ENCODE results near the gene STK40. TPM values are rescaled to one million over a fixed set of nuclear protein-coding genes. Genes with fewer than 3 reads are reported as not detected.
A peak's percentile ranks its signal among the peaks of the same experiment; 100 is the strongest.

Gene STK40, protein sequence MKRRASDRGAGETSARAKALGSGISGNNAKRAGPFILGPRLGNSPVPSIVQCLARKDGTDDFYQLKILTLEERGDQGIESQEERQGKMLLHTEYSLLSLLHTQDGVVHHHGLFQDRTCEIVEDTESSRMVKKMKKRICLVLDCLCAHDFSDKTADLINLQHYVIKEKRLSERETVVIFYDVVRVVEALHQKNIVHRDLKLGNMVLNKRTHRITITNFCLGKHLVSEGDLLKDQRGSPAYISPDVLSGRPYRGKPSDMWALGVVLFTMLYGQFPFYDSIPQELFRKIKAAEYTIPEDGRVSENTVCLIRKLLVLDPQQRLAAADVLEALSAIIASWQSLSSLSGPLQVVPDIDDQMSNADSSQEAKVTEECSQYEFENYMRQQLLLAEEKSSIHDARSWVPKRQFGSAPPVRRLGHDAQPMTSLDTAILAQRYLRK
- total RNA-seq: 16.9 TPM

DNA sequence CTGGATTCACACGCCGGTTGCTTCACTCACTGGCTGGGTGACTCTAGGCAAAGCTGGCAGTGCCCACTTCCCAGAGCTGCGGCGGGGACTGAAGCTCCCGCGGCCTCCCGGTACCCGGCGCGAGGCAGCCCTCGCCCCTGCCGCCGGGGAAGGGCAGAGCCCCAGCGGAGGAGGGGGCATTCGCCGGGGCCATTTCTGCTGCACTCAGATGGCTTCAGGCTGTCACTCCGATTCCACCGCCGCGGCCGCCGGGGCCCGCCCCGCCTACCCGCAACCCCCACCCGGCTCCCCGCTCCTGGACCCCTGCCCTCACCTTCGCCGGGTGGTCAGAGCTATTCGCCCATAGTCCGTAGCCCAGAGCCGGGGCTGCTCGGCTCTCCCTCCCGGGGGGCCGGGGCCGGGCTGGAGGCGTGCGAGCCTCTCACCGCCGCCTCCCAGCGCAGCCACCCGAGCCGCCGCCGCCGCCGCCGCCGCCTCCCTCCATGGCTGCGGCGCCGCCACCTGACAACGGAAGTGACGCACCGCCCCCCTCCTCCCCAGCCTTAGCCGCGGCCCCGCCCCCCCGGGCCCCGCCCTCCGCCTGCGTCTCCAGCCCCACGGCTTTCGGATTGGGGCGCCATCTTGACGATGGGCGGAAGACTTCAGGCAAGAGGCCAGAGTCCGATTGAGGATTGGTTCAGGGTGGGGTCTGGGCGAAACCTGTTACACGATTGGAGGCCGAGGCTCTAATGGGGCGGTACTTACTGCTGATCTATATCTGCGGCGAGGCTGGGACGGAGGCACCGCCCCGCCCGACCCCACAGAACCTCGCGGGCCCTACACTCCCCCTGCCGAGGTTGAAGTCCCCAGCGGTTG, at the start of gene STK40:
TSS of gene STK40 (minus strand) at position 515 of the 855 bp plus-strand sequence. CDS start 24,592 bp downstream, outside the sequence.
- Histone ChIP-seq H3K27me3 (ENCODE audit: insufficient read depth, low read length) (no peaks in the 10 kb centered on the region), H3K4me3 (ENCODE audit: low read length) (peak within 1 kb of the TSS; percentile 92), H3K9me3 (ENCODE audit: low read depth, low read length) (no peaks in the 10 kb centered on the region), H3K4me1 (ENCODE audit: insufficient read depth, low read length) (peaks cover 76% of the 10 kb centered on the region)

DNA sequence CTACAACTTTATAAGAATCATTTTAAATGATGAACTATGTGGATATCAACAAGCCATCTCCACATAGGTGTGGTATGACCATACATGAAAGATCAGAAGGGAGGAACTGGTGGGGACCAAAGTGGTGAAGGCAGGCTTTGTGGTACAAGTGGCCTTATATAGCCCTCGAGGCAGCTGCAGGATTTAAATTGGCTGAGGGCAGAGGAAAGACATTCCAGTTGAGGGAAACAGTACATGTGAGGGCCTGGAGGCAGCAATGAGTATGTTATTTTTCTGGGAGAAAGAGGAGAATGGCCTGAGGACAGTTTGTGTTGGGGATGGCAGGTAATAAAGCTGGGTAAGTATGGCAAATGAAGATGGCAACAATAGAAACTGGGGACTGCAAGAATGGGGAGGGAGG, 47.4 kb upstream of the STK40 start:
- H3K27me3 ChIP-seq (ENCODE audit: insufficient read depth, low read length): no peaks in the 10 kb centered on the region
- no peak overlapping the region for H3K4me3 ChIP-seq (ENCODE audit: low read length)
- H3K4me1 ChIP-seq (ENCODE audit: insufficient read depth, low read length): no peaks in the 10 kb centered on the region
- no peaks in the 10 kb centered on the region for H3K9me3 ChIP-seq (ENCODE audit: low read depth, low read length)

DNA sequence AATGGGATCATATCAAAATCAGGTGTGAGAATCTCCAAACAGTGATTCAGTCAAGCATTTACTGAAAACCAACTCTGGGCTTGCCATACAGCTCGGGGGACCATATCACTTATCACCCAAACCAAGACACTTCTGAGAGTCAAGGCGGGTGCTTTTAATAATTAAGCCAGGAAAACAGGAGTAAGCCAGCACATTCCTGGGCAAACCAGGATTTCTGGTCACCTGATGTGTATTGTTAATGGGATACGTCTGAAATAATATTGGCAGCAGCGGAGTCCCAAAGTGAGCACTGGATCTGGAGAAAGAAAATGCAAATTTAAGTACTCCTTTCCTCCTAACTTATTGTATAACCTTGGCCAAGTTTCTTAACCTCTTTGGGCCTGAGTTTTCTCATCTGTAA, 46.9 kb upstream of the STK40 start:
- H3K4me3 ChIP-seq (ENCODE audit: low read length): no peak overlapping the region
- H3K4me1 ChIP-seq (ENCODE audit: insufficient read depth, low read length): no peaks in the 10 kb centered on the region
- H3K9me3 ChIP-seq (ENCODE audit: low read depth, low read length): no peaks in the 10 kb centered on the region
- no peaks in the 10 kb centered on the region for H3K27me3 ChIP-seq (ENCODE audit: insufficient read depth, low read length)

DNA sequence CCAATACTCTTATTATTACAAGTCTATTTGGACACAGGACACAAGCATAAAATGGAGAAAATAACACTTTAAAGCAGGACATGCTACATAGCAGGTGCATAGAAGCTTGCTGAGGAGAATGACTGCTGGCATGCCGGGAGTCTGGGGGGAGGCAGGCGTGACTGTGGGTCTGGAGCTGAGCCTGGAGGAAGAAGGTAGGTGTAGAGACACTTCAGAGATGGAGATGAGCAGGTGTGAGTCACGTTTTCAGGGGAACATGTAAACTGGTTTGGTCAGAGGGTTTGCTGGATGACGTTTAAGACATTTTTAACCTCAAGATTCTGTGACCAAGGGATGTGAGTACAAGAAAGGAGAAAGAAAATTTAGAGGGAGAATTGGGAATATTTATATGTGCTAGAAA, 40.1 kb upstream of the STK40 start:
- no peaks in the 10 kb centered on the region for H3K9me3 ChIP-seq (ENCODE audit: low read depth, low read length)
- H3K27me3 ChIP-seq (ENCODE audit: insufficient read depth, low read length): no peaks in the 10 kb centered on the region
- no peak overlapping the region for H3K4me3 ChIP-seq (ENCODE audit: low read length)
- peaks cover 3% of the 10 kb centered on the region for H3K4me1 ChIP-seq (ENCODE audit: insufficient read depth, low read length)

DNA sequence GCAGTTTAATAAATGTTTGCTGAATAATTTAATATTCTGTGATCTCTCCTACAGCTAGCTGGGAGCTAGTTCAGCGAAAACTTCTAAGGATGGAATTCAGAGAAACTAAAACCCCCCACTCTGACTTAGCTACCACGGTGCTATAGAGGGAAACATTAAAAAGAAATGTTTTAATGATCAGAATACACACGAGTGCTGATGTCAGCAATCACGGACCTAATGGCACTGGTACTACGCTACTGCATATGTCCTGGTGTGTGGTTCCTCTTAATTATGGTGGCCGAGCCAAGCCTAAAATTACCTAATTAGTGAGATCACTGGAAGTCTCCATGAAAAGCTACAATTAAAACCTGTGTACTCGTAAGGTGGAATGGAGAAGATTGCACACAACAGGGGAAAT, 35.9 kb upstream of the STK40 start:
- no peaks in the 10 kb centered on the region for H3K27me3 ChIP-seq (ENCODE audit: insufficient read depth, low read length)
- no peaks in the 10 kb centered on the region for H3K9me3 ChIP-seq (ENCODE audit: low read depth, low read length)
- peaks cover 20% of the 10 kb centered on the region for H3K4me1 ChIP-seq (ENCODE audit: insufficient read depth, low read length)
- no peak overlapping the region for H3K4me3 ChIP-seq (ENCODE audit: low read length)

DNA sequence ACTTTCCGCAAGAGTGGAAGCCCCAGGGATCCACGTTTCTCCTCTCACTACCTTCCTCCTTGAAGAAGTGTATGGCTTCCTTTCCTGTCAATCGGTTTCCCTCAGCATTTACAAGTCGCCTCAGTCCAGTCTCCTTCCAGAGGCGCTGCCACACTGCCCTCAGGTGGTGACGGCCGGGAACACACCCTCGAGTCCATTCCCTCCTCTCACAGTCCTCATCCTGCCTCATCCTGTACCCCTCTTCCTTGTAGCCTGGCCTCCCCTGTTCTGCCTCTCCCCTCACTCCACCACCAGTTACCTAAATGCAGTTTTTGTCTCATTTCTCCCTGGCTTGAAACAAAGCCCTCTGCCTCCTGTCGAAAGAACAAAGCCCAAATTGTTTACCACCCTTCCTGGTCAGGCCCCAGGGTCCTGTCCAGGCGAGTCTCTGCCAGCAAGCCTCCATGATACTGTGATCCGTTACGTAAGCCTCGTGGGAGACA, 35.2 kb upstream of the STK40 start:
- no peaks in the 10 kb centered on the region for H3K27me3 ChIP-seq (ENCODE audit: insufficient read depth, low read length)
- no peaks in the 10 kb centered on the region for H3K9me3 ChIP-seq (ENCODE audit: low read depth, low read length)
- H3K4me1 ChIP-seq (ENCODE audit: insufficient read depth, low read length): peaks cover 20% of the 10 kb centered on the region
- H3K4me3 ChIP-seq (ENCODE audit: low read length): no peak overlapping the region

DNA sequence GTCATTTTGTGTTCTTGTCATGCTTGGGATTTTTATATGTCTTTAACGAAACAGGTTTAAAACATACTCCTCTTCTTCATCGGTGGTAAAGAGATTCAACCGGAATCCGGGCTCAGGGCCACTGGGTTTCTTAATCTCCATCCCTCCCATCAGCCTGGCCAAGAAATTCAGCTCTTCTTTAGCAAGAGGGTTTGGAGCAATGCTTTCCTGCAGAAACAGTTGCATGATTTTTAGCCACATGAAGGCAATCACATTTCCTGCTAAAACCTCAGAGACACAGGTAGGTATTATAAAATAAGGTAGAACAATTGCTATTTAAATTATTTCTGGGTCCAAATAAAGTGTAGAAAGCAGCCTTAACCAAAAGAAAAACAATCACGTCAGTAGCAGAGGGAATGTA, 34.7 kb upstream of the STK40 start:
- Histone ChIP-seq H3K9me3 (ENCODE audit: low read depth, low read length) (no peaks in the 10 kb centered on the region), H3K27me3 (ENCODE audit: insufficient read depth, low read length) (no peaks in the 10 kb centered on the region), H3K4me1 (ENCODE audit: insufficient read depth, low read length) (peaks cover 20% of the 10 kb centered on the region), H3K4me3 (ENCODE audit: low read length) (no peak overlapping the region)

DNA sequence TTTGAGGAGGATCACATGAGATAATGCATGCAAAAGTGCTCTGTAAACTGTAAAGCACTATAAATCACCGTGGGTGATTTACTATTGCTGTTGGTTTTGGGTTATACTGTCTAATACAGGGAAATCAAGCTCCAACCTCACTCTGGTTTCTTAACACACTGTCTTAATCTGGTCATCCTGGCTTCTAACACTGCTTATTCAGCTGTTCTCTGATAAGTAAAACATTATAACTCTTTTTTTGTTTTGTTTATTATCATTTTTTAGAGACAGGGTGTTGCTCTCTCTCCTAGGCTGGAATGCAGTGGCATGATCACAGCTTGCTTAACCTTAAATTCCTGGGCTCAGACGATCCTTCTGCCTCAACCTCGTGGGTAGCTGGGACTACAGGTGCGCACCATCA, 33.8 kb upstream of the STK40 start:
- peaks cover 20% of the 10 kb centered on the region for H3K4me1 ChIP-seq (ENCODE audit: insufficient read depth, low read length)
- H3K27me3 ChIP-seq (ENCODE audit: insufficient read depth, low read length): no peaks in the 10 kb centered on the region
- H3K4me3 ChIP-seq (ENCODE audit: low read length): no peak overlapping the region
- H3K9me3 ChIP-seq (ENCODE audit: low read depth, low read length): no peaks in the 10 kb centered on the region

DNA sequence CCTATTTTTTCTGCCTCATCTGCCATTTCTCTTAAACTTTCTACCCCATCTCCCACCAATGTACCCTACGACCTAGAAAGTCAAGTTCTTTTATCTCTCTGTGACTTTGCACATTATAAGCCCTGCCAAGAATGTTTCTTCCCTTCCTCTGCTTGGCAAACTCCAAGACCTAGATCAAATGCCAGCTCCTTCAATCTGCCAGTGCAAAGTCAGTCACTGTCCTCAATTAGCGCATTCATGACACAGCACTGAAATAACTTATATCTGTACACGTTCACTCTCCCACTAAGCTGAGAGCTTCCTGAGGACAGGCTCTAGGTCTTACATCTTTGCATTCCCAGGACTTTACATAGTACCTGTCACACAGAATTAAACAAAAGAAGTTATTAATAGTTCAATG, 33.4 kb upstream of the STK40 start:
- H3K4me3 ChIP-seq (ENCODE audit: low read length): no peak overlapping the region
- H3K27me3 ChIP-seq (ENCODE audit: insufficient read depth, low read length): no peaks in the 10 kb centered on the region
- H3K9me3 ChIP-seq (ENCODE audit: low read depth, low read length): no peaks in the 10 kb centered on the region
- H3K4me1 ChIP-seq (ENCODE audit: insufficient read depth, low read length): peaks cover 20% of the 10 kb centered on the region

DNA sequence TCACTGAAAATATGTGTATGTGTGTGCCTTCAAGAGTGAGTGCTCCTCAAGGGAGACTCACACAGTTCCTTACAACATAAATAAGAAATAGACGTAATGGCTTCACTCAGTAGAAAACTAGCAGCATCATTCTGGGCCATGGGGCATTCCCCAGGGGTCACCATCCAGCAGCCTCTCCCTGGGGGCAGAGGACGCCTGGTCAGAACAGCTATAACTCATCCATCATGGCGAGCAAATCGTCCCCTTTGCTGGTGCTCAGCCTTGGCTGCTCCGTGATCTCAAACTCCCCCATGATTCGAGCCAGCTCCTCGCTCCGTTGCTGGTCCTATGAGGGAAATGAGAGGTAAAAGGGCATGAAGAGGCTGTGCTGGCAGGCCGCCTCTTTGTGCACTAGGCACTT, 32.2 kb upstream of the STK40 start:
- Histone ChIP-seq H3K9me3 (ENCODE audit: low read depth, low read length) (no peaks in the 10 kb centered on the region), H3K27me3 (ENCODE audit: insufficient read depth, low read length) (no peaks in the 10 kb centered on the region), H3K4me3 (ENCODE audit: low read length) (no peak overlapping the region), H3K4me1 (ENCODE audit: insufficient read depth, low read length) (peaks cover 20% of the 10 kb centered on the region)

DNA sequence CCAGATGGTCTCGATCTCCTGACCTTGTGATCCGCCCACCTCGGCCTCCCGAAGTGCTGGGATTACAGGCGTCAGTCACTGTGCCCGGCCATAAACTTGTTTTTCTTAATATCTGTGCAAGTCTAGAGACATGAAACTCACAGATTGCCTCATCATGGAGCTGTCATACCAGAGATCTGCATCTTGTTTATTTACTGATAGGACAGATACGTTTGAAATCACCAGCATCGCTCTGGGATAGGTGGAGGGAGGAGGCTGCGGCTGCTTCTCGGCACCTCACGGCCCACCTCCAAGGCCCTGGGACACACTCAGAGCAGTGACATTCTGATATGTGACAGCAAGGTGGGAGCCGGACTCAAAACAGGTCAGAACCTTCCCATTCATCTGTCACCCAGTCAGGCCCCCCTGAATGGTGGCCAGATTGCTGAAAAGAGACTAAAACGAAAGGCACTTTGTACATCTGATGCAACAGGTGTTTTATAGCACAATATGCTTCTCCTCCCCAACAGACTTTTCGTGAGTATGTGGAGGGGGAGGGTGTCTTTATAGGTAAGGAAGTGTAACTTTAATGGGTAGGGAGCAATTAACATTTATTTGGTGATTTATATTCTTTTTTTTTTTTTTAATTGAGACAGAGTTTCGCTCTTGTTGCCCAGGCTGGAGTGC, 30.1 kb upstream of the STK40 start:
- peaks cover 27% of the 10 kb centered on the region for H3K4me1 ChIP-seq (ENCODE audit: insufficient read depth, low read length)
- H3K9me3 ChIP-seq (ENCODE audit: low read depth, low read length): no peaks in the 10 kb centered on the region
- no peak overlapping the region for H3K4me3 ChIP-seq (ENCODE audit: low read length)
- no peaks in the 10 kb centered on the region for H3K27me3 ChIP-seq (ENCODE audit: insufficient read depth, low read length)

DNA sequence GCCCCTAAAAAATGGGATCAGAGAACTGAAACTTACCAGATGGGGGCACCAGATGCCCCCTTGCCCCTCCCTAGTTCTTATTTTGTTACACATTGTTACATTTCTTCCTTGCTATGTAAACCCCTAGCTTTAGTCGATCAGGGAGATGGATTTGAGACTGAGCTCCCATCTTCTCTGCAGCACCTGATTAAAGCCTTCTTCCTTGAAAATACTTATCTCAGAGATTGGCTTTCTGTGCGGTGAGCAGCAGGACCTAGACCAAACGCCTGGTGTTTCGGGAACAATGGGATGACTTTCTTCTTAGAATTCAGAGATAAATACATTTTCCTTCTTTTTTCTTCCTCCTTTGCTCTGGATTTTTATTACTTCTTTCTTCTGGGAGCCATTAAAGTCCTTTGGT, 28.7 kb upstream of the STK40 start:
- peaks cover 13% of the 10 kb centered on the region for H3K4me1 ChIP-seq (ENCODE audit: insufficient read depth, low read length)
- H3K27me3 ChIP-seq (ENCODE audit: insufficient read depth, low read length): no peaks in the 10 kb centered on the region

DNA sequence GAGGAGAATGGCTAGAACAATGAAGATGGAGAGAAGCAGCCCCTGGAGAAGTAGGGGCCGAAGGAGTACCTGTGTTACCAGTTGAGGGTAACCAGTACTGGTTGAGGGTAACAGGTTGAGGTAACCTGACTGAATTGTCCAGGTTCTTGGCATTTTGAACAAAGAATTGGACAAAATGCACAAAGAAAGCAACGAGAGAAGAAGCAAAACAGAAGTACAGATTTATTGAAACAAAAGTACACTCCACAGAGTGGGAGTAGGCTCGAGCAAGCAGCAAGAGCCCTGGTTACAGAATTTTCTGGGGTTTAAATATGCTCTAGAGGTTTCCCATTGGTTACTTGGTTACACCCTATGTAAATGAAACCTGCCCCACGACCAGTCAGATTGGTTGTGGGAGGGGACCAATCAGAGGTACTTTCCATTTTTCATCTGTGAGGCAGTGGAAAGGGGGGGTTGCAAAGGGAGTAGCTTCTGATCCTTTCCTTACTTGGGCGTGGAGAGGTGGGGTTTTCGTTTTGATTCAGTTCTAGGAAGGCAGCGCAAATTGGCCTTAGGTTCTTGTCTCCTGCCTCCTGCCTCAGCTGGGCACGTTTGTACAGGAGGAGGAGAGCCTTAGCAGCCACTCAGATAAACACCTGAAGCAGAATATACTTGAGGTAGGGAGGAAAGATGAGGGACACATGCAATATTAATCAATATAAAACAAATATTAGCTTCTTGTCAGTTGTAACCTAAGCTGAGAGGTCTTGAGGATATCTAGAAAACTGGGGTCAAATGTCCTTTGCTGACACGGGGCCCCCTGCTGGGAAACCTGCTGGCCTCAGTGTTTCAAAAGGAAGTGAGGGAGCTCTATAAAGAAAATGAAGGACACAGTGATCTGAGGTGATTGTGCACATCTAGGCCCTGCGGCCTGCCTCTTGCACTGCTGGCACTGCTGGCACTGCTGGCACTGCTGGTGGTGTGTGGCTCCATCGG, 26.2 kb upstream of the STK40 start:
- no peaks in the 10 kb centered on the region for H3K27me3 ChIP-seq (ENCODE audit: insufficient read depth, low read length)
- peaks cover 10% of the 10 kb centered on the region for H3K4me1 ChIP-seq (ENCODE audit: insufficient read depth, low read length)
- H3K4me3 ChIP-seq (ENCODE audit: low read length): no peak overlapping the region
- H3K9me3 ChIP-seq (ENCODE audit: low read depth, low read length): no peaks in the 10 kb centered on the region

More for the DNA sequence above, 28.7 kb upstream of the STK40 start:
- Histone ChIP-seq H3K9me3 (ENCODE audit: low read depth, low read length) (no peaks in the 10 kb centered on the region), H3K4me3 (ENCODE audit: low read length) (no peak overlapping the region)

DNA sequence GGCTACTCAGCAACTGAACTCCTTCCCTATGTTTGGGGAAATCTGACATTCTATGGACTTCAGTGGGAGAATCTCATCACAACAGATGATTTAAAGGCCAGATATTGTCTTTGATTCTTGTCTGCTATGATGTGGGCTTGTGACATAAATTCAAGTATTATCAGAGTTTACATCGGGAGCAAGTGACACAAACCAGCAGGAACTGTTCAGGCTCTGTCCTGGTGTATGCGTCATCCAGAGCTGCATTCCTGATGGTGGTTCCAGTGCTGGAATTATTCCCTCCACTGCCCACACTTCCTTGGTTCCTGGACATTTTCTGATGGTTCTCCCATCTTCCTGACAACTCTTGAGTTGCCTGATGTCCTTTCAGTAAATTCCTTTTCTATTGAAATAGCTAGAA, 22.8 kb upstream of the STK40 start:
- Histone ChIP-seq H3K9me3 (ENCODE audit: low read depth, low read length) (no peaks in the 10 kb centered on the region), H3K27me3 (ENCODE audit: insufficient read depth, low read length) (no peaks in the 10 kb centered on the region), H3K4me1 (ENCODE audit: insufficient read depth, low read length) (peaks cover 10% of the 10 kb centered on the region), H3K4me3 (ENCODE audit: low read length) (no peak overlapping the region)
